Stimulated activated CD4-positive, alpha-beta T cell treated with anti-CD3 and anti-CD28 coated beads, Interleukin-15, amount 100 ng/mL, for 24 hours (primary cell): ENCODE results near the gene ASF1B.
"Not testable (repeated sequence)": the region's sequence is repeated elsewhere in the genome, so short reads cannot be mapped to it uniquely, and the experiment has no call there.

ENCODE experiments used
- DNase-seq: peaks from one replicate; pipeline ENCODE4 v3.0.0-alpha.2; 2020

The ASF1B gene

DNA sequence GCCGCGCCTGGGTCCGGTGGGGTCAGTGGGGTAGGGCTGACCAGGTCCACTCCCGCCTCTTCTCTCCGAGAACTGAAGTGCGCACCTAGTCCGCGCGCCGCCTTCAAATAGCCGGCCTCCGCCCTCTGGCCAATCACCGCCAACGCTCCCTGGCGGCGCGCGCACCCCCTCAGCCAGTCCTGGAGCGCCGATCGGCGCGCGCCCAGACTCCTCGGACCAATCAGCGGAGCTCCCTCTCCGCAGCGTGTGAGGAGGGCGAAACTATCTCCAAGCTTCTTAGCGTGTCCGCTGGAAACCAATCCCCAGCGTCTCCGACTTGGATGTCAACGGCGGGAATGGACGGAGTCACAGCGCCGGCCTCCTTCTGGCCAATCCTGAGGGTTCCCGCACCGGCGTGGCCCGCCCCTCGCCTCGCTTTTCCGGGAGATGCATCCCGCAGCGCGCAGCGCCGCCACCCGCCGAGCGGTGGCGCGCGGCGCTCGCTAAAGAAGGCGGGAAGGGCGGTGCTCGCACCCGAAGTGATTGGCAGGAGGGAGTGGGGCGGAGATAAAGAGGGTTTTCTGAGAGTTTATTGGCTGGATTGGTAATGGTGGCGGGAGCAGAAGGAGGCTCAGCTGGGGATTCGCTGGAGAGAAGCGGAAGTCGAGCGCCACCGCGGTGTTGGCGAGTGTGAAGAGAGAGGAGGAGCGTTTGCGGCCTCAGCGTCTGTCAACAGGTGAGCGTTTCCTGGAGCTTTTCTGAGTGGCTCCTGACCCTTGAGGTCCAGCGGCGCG lies at the start of gene ASF1B:
TSS of gene ASF1B (minus strand) at position 81 of the 773 bp plus-strand sequence. CDS start 133 bp downstream, outside the sequence.
- peak; percentile 98 for DNase-seq

DNA sequence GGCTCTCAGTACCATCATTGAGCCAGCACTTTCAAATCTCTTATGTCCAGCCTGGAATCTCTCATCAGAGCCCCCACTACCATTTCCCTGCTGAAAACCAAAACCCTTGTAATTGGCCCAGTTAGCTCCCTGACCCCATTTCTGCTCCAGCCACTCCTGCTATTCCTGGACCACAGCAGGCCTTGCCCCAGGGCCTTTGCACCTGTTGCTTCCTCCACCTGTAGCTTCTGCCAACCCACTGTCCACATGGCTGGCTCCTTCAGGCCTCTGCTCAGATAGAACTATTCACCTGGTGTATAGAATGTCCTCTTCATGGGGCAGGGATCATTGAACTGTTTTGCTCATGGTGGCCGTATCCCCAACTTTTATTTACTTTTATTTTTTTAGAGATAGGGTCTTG lies 49.3 kb upstream of the ASF1B start:
- not testable (repeated sequence) for DNase-seq

DNA sequence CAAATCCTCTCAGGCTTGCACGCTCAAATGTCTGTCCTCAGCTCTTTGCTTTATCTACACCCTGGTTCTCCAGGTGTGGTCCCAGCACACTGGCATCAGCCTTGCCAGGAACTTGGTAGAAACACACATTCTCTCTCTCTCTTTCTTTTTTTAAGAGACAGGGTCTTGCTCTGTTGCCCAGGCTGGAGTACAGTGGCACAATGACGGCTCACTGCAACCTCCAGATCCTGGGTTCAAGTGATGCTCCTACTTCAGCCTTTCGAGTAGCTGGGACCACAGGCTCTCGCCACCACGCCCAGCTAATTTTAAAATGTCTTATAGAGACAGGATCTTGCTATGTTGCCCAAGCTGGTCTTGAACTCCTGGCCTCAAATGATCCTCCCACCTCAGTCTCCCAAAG lies 48.8 kb upstream of the ASF1B start:
- DNase-seq, result no peak

DNA sequence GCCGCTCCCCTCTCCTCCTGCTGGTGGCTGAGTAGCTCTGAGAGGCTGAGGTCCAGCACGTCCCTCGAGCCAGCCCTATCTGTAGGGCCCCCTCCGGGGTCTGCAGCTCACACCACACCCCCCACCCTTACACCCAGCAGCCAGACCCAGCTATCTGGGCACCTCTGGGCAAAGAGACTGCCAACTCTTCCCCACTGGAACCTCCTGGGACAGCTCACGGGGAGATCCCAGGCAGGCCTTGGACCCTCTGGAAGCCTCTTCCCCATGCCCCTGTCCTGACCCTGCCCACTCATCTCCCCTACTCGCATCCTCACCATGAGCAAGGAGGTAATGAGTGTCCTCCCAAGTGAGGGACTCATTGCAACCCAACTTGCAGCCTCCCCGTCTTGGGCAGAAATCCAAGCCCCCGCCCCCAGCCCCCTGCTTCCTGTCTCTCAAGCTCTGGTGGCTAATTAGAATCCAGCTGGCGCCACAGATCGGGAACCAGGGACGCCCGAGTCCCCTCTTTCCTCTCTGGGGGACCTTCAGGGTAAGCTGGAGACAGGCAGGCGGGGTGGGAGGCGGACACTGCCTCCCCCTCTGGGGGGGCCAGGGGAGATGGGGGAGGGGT lies 47.5 kb upstream of the ASF1B start:
- DNase-seq, result no peak

DNA sequence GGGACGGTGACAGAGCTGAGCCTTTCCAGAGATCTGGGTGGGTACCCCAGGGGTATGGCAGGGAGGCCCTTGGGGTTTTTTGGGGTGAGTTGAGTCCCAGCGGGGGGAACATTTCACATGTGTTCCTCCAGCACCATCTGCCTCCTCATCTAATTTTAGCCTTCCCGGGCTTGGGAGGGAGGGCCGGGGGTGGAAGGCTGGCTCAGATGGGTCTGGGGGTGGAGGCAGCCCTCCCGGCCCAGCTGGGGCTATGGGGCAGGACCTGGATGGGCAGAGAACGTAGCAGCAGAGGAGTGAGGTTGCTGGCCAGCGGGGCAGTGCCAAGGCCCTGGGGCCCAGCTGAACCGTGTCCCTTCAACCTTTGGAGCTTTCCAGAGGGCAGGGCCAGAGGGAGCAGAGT lies 46.1 kb upstream of the ASF1B start:
- DNase-seq, result no peak

DNA sequence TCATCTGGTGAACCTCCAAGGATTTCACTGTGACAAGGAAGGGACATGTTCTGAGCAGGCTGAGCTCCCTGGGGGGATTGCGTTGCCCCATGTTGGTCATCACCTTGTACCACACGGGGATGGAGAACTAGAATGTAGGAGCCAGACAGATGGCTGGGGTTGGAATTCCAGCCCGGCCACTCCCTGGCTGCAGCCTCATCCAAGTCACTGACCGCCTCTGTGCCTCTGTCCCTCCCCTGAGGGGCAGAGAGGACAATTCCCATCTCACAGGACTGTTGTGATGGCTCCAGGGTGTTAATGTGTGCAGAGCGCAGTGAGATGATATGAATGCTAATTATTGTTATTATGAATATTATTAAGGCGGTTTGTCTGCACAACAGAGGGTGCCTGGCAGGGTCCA lies 45.5 kb upstream of the ASF1B start:
- DNase-seq, result no peak

DNA sequence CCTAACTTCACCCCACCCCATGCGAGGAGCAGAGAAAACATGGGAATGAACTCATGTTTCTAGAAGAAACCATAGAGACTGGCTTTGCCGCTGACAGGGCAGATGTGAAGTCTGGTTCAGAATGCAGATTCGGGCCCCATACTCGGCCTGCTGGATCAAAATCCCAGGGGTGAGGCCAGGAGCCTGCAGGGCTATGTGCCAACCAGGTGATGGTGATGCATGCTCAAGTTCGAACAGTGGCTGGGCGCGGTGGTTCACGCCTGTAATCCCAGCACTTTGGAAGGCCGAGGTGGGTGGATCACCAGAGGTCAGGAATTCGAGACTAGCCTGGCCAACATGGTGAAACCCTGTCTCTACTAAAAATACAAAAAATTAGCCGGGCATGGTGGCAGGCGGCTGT lies 44.8 kb upstream of the ASF1B start:
- DNase-seq, result not testable (repeated sequence)

DNA sequence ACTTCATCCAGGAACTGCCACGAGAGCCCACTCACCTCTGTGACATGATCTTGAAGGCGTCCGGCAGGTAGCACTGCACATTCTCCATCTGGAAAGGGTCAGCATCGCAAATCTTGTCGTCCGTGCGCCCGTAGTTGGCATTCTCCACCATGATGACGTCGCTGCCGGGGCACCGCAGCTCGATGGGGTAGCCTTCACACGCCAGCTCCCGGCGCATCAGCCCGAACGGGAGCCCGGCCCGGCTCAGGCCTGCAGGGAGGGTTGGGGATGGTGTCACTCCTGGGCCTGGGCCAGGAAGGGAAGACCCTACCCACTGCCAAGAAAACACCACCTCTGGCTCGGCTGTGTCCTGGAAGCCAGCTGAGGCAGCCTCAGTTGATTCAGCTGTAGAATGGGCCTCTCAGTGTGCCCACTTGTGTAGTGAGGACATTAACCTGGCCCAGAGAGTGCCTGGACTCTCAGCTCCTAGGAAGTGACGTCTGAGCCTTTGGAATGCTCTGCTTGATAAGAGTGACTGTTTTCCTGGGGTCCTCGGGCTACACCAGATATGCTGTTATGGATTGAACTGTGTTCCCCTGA lies 41.2 kb upstream of the ASF1B start:
- DNase-seq, result no peak

DNA sequence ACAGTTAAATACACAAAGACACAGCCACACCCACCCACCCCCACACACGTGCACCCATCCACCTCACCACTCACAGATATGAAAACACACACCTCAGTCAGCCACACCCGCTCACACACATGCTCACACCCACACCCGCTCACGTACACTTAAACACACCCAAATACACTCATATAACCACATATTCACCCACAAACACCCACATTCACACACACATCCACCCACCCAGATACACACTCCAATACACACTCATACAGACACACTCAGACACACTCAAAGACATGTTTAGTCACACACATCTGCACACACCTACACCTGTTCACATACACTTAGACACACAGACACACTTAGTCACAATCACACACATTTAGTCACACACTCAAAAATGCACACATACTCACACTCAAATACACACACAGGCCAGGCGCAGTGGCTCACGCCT lies 39.0 kb upstream of the ASF1B start:
- DNase-seq, result no peak

DNA sequence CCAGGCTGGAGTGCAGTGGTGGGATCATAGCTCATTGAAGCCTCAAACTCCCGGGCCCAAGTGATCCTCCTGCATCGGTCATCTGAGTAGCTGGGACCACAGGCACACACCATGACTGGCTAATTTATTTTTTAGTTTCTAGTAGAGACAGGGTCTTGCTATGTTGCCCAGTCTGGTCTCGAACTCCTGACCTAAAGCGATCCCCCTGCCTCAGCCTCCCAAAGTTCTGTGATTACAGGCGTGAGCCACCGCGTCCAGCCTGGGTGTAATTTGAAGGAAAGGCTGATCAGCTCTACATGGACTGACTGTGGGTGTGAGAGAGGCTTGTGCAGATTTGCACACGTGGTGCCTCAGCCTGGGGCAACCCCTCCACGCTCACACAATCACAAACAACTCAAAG lies 38.5 kb upstream of the ASF1B start:
- no peak for DNase-seq

DNA sequence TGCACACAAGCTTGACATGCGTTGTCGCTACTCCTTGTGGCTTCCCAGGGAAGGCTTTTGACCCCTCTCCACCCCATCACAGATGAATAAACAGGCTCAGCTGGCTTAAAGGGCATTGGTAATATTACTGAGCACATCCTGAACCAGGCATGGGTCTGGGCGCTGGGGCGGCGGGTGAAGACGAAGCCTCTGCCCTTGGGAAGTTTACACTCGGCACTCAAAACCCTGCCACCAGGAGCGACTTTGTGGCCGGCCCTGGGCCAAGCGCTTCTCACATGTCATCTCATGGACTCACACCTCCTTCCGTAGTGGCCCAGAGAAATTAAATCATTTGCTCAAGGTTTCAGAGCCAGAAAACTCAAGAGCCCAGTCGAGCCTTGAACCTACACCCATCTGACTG lies 32.6 kb upstream of the ASF1B start:
- no peak for DNase-seq

DNA sequence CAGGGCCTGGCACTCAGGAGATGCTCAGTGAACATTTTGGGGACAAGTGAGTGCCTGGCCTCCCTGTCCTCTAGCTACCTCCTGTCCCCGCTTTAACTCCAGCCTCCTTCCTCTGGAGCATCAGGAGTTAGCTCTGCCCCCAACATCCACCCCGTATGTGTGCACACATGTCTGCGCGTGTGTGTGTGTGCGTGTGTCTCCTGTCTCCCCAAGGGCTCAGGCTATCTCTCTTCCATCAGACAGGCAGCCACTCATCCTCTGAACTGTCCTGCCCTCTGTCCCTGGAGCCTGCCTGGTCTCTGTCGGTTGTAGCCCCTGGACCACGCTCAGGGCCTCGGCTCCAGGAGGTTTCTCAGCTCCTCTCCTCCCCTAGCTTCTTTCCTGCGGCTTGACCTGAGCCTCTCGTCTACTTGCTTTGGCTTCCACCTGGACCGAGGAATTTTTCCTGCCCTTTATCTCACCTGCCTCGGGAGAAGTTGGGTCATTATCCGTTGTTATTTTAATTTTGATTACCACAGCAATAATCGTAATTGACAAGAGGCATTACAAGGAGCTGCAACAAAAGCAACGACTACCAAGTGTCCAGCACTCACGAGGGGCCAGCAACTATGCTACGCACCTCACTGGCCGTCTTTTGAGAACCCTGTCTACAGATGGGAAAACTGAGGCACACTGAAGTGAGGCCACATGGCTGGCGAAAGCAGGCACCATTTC lies 32.0 kb upstream of the ASF1B start:
- no peak for DNase-seq

DNA sequence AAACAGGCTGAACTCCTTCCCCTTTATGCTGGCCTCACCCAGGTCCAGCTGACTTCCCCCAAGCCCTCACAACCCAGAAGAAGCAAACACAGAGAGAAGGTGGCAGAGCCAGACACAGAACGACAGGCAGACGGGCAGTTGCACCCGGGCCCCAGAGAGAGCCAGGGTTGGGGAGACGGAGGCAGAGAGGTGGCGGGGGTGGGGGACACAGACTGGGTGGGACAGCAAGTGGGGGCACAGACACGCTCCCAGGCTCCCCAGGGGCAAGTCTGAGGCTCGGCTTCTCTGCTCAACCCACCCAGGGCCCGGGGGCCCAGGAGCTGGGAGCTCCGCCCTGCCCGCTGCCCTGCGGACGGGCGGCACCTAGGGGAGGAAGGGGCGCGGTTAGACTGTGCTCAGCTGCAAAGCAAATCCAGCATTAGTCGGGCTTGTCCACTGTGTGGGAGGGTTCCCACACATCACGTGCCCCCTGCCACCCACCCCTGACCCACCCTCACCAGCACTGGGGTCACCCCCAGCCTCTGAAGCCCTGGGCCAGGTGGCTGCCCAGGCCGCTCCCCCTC lies 31.3 kb upstream of the ASF1B start:
- DNase-seq, result peak; percentile 35

DNA sequence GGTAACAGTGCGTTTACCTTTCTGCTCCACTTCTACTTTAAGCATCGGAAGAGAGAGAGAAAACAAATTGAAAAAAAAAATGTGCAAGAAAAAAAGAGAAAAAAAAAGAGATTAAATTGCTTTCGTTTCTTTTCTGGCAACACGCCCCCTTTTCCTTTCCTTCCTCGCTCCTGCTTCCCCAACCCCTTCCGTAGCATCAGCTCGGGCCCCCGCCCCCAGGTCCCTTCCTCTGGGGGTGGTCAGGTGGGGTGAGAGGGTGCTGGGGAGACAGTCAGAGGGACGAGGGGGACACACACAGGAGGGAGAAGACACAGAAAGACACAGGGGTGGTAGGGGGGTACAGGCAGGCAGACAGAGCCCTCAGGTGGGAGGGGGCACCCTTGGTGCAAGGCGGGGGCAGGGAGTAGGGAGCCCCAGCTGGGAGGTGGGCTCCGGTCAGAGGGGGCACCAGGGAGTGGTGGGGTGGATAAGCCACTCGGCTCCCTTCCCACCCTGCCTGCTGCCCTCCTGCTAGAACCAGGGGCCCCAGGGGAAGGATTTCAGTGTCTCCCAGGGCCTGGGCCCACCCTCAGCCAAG lies 30.7 kb upstream of the ASF1B start:
- no peak for DNase-seq

DNA sequence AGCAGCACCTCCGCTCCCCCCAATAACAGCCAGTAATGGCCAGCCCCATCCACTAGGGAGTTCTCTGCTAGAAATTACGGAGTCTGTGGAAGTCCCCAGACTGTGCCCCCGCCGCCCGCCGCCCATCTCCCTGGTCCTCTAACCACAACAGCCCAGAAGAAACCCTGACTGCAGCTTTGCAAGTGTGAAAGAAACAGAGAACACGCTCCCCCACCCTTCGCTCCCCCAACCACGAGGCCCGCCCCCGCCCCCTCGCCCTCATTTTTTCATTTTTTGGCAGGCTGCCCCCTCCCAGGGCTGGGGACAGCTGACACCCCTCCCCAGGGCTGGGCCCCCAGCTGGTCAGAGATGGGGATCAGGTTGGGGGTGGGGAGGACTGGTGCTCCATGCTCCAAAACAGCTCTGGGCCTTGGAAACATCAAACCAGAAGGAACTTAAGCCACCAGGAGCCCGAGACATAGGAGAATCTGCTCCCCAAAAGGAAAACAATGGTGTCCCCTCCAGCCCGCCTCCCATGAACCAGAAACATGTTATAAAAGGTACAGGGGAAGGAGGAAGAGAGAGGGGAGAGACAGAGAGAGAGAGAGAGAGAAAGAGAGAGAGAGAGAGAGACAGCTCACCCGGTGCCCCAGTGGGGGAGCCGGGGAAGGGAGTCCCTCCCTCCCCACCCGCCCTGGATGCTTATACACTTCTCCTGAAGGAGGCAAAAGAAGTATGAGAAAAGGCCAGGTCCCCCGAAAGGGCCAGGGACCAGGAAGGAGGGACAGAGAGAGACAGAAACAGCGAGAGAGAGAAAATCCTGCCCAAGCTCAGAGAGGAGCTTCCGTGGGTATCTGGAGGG lies 29.8 kb upstream of the ASF1B start:
- no peak for DNase-seq

DNA sequence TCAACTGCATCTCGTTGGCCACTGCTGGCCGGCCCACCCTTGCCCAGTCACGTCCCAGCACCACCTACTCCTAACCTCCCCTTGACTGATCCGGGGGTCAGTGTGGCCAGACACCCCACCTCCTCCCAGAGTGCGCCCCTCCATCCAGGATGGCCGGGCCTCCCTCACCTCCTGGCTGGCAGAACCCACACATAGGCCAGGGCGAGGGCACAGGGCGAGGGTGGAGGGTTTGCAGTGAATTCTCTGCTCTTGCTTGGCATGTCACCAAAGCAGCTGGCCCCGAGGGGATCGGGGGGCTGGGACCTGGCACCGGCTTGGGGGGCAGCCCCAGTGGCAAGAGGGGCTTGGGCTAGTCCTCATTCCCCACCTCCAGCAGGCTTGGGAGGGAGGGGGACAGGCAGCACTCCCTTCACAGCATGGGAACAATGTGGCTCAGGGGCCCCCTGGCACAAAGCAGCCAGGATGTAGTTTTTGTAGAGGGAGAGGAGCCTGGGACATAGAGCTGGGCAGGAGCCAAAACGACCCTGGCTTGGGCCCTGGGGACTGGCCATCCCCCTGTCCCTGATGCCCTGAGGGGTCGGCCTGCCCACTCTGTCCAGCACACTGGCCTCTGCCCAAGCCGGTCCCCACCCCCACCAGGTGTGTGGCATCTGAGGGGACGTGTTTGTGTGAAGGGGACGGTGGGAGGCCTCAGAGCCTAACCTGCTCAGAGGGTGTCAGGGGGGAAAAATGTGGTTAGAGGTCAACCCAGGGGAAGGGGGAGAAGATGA lies 28.5 kb upstream of the ASF1B start:
- DNase-seq, result no peak

DNA sequence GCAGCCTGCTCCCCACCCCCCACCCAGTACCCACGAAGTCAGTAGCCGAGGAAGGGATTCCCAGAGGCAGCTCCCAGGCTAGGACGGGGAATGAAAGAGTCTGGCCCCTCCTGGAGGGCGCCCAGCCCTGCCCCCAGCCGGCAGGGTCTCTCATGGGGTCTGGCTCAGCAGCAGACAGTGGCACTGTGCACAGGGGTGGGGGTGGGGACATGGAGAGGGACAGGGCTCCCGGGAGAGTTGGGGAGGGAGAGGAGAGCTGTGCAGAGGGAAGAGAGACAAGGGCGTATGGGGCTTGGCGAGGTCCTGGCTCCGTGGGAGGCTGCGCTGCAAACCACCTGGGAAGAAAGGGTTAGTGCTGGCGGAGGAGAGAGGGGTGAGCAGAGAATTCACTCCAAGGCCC lies 27.7 kb upstream of the ASF1B start:
- no peak for DNase-seq

DNA sequence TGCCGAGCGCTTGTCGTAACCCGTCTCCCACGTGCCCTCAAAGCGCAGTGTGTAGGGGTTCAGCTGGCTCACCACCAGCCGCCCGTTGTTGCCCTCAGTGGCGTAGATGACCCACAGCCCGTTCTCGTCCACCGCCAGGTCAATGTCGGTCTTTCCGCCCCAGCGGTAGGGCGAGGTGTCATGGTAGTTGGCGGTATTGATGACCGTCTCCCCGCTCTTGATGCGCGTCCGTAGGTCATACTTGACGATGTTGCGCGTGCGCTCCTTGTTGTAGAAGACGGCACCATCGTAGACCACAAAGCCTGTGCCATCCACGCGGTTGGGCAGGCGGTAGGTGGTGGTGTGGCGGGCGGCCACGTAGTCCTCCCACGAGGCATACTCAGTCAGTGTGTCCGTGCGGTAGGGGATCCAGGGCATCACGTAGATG lies 26.5 kb upstream of the ASF1B start:
- DNase-seq, result no peak

DNA sequence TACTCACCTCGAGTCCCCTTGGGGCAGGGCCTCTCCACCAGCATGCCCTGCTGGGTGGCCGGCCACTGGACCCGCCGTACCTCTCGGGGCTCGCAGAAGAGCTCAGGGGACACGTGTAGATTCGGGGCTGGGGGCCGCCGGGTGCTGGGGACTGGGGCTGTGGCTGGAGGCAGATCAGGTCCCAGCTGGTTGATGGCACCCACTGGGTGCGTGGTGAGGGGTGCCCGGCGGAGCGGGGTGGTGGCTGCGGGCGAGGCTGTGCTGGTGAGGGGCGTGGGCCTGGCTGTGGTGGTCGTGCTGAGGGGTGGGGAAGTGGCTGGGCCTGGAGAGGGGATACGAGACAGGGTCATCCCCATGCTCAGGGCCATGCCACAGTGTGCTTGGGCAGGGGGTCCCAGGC lies 24.9 kb upstream of the ASF1B start:
- no peak for DNase-seq

DNA sequence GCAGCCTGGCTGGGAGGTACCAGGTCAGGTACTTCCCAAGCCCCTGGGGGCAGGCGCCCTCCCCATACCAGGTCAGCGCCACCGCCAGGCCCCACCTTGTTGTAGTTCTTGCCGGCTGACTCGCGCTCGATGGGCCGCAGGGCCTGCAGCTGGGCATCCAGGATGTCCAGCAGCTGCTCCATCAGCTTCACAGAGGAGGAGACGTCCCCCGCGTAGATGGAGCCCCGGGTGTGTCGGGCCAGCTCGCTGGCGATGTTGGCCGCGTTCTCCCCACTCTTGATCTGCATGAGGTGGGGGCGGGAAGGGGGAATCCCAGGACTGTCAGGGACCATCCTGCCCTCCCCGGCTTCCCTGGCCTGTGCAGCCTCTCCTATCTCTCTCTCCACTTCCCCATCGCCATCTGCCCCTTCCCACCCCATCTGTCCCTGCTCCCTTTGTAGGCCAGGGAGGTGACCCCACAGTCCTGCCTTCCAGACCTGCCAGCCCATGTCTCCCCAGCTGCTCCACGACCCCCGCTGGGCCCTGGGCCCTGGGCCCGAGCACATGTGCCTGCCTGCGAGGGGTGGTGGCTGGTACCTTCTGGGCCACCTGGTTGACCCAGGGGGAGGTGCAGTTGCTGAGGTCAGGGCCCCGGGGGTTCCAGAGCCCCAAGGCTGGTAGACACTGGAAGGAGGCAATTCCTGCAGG lies 23.8 kb upstream of the ASF1B start:
- DNase-seq, result no peak

DNA sequence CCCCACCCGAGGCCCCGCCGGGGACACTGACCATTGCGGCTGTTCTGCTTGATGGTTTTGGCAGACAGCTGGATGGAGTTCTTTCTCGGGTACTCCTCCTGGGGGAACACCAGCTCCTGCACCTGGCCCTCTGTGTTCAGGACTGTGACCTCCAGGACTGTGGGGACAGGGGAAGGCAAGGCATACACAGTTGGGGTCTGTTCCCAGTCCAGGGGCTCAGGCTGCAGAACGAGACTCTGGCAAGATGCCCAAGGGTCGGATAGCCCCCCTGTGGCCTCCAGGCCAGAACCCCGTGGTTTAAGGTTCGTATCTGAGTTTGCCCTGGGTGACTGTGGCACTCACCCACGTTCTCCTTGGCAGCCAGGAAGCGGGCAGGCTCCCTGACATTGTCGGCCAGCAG lies 22.7 kb upstream of the ASF1B start:
- no peak for DNase-seq
